Panc1 (cell line): Measurements from ENCODE around the gene RNF182. TPM values are rescaled to one million over a fixed set of nuclear protein-coding genes. Genes with fewer than 3 reads are reported as not detected.
A peak's percentile ranks its signal among the peaks of the same experiment; 100 is the strongest.

ENCODE experiments used
- ATAC-seq: fragments of 200-7000 bp; cut with Tn5 transposase; 2 replicates; pipeline ENCODE4 v1.9.1; 2020; ENCODE audit warnings: mild to moderate bottlenecking, moderate library complexity
- BruUV-seq: library from RNA; stranded (reverse); fragments of 400-500 nt; replicated peaks from 2 replicates; lab custom pipeline; 2021; lab: Mats Ljungman, UMichigan
- CTCF ChIA-PET: fragments of 300-600 bp; sonication (Branson Sonifier 250); formaldehyde crosslinking; loops from one replicate; lab custom pipeline; 2022; ENCODE audit warnings: antibody characterized with exemption; lab: Charles Lee
- POLR2A ChIA-PET: fragments of 300-600 bp; sonication (Branson Sonifier 250); formaldehyde crosslinking; loops from one replicate; lab custom pipeline; 2022; ENCODE audit warnings: antibody characterized with exemption; lab: Charles Lee
- DNase-seq: peaks from one replicate; pipeline ENCODE4 v3.0.0-alpha.2; 2010; ENCODE audit warnings: low read depth, low spot score
- H3K27ac ChIP-seq: 2 replicates; pipeline ENCODE4 v1.5.1; 2011; ENCODE audit warnings: mild to moderate bottlenecking, low read length, inconsistent platforms
- H3K27me3 ChIP-seq: fragments of 200-500 bp; sonication (Bioruptor generic); 2 replicates; pipeline ENCODE4 v1.6.0; 2014; ENCODE audit warnings: low read length, inconsistent platforms; ENCODE audit not compliant: control insufficient read depth, insufficient read depth
- H3K36me3 ChIP-seq: fragments of 200-500 bp; sonication (Bioruptor generic); 2 replicates; pipeline ENCODE4 v1.5.1; 2014; ENCODE audit warnings: inconsistent platforms, mild to moderate bottlenecking, low read length, moderate library complexity; ENCODE audit not compliant: control insufficient read depth, insufficient read depth
- H3K4me1 ChIP-seq: 2 replicates; pipeline ENCODE4 v1.5.1; 2011; ENCODE audit warnings: inconsistent platforms, mild to moderate bottlenecking, low read length, moderate library complexity; ENCODE audit not compliant: control insufficient read depth, insufficient read depth
- H3K4me3 ChIP-seq, 2 experiments: 2 replicates each; pipeline ENCODE4 v1.5.1; 2011 to 2012; ENCODE audit warnings: low read depth in 2 of 2, low read length in 2 of 2, mild to moderate bottlenecking in 2 of 2, inconsistent platforms in 1 of 2, moderate library complexity in 1 of 2
- H3K9me3 ChIP-seq: fragments of 200-500 bp; sonication (Bioruptor generic); 2 replicates; pipeline ENCODE4 v1.5.1; 2014; ENCODE audit warnings: low read depth, mild to moderate bottlenecking, inconsistent platforms, low read length, moderate library complexity; ENCODE audit not compliant: control insufficient read depth, insufficient read depth
- CTCF ChIP-seq: fragments of 450-650 bp; IDR thresholded peaks from 2 replicates; pipeline ENCODE4 v1.5.1; 2017; ENCODE audit warnings: mild to moderate bottlenecking
- POLR2AphosphoS5 ChIP-seq: IDR thresholded peaks from 2 replicates; pipeline ENCODE4 v1.6.1; 2012; ENCODE audit warnings: mild to moderate bottlenecking, low read depth, low read length, moderate library complexity
- REST ChIP-seq, 2 experiments: IDR thresholded peaks; 2 replicates each; pipeline ENCODE4 v1.6.1; 2011 to 2012; ENCODE audit warnings: low read depth in 2 of 2, control low read depth in 1 of 2, low read length in 1 of 2, mild to moderate bottlenecking in 1 of 2, moderate library complexity in 1 of 2; ENCODE audit not compliant: insufficient read depth in 1 of 2
- SIN3A ChIP-seq: IDR thresholded peaks from 2 replicates; pipeline ENCODE4 v1.6.1; 2012; ENCODE audit warnings: low read depth, mild to moderate bottlenecking, low read length, moderate library complexity, borderline replicate concordance; ENCODE audit not compliant: insufficient read depth
- TCF7L2 ChIP-seq: IDR thresholded peaks from 2 replicates; pipeline ENCODE4 v1.6.1; 2011; ENCODE audit warnings: mild to moderate bottlenecking, low read depth, low read length, inconsistent platforms
- in situ Hi-C: cut with HindIII; loops from 2 replicates; pipeline ENCODE4 v1.10.0; 2016; ENCODE audit warnings: low sequenced_read_pairs, low pct_unique_long_range_greater_than_20kb
- intact Hi-C: fragments of 100-400 bp; cut with micrococcal nuclease; formaldehyde crosslinking; loops from one replicate; pipeline ENCODE4 v1.10.0; 2022; ENCODE audit not compliant: unreplicated experiment
- total RNA-seq: library from RNA; stranded (reverse); gene quantifications from one replicate; pipeline ENCODE4 v1.2.1, GENCODE V29; 2021; ENCODE audit not compliant: unreplicated experiment

RNF182 gene
- total RNA-seq, 1 experiment from 2014 or later = 22.2 TPM

- H3K9me3 ChIP-seq = no peaks in the 10 kb centered on the region
- H3K27me3 ChIP-seq = no peaks in the 10 kb centered on the region
- CTCF ChIA-PET = no interaction called here
- in situ Hi-C loops (no loop called here), intact Hi-C loops (no loop called here)
- BruUV-seq = no TSS peak
- POLR2A ChIA-PET = interaction anchor here (0.6 kb wide), 1 partner anchor 334 kb away, joined by 3 read pairs; no protein-coding TSS in a partner anchor
- H3K4me1 ChIP-seq = peaks cover 10% of the 10 kb centered on the region
- no peak overlapping the region for H3K4me3 ChIP-seq
- DNase-seq (no peak), ATAC-seq (no peak)
- H3K27ac ChIP-seq = no peak overlapping the region
- no peaks in the 10 kb centered on the region for H3K36me3 ChIP-seq
- TF ChIP-seq POLR2AphosphoS5 = no peak
- TF ChIP-seq REST (IDR thresholded peaks at IDR 0.05; ENCODE audit: insufficient read depth in 1 of 2, low read depth in 2 of 2, low read length in 1 of 2) = no peak
- no peak for TF ChIP-seq SIN3A
- no peak for TF ChIP-seq TCF7L2
- no peak for TF ChIP-seq CTCF
Measured at GRCh38 chr6:13947611-13948178, 22.9 kb downstream of the RNF182 start.

- no peaks in the 10 kb centered on the region for H3K36me3 ChIP-seq
- CTCF ChIA-PET = no interaction called here
- in situ Hi-C loops = no loop called here
- POLR2A ChIA-PET = no interaction called here
- H3K9me3 ChIP-seq = no peaks in the 10 kb centered on the region
- no peaks in the 10 kb centered on the region for H3K27me3 ChIP-seq
- intact Hi-C loops = no loop called here
- peak overlapping the region; percentile 39 for H3K27ac ChIP-seq
- TF ChIP-seq TCF7L2 (no peak), CTCF (no peak), REST (IDR thresholded peaks at IDR 0.05; ENCODE audit: insufficient read depth in 1 of 2, low read depth in 2 of 2, low read length in 1 of 2) (no peak), SIN3A (no peak), POLR2AphosphoS5 (no peak)
- peak overlapping the region in 1 of 2 experiments; percentile 33; a peak in 2 of 4 replicates for H3K4me3 ChIP-seq
- DNase-seq (no peak), ATAC-seq (no peak)
- peaks cover 16% of the 10 kb centered on the region for H3K4me1 ChIP-seq
- BruUV-seq = no TSS peak
Measured at GRCh38 chr6:13952101-13952500, 27.3 kb downstream of the RNF182 start.
